ENCODE data around the gene SYT14.

SYT14 gene

DNA sequence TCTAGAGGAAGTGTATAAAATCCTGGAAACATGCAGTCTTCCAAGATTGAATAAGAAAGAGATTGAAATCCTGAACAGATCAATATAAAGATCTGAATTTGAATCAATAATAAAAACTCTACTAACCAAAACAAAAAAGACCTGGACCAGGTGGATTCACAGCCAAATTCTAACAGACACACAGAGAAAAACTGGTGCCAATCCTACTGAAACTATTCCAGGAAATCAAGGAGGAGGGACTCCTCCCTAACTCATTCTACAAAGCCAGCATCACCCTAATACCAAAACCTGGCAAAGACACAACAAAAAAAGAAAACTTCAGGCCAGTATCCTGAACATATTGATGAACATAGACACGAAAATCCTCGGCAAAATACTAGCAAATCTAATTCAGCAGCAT lies 58.3 kb downstream of the SYT14 start:
- Histone ChIP-seq H3K79me2 (ENCODE audit: low read length) (no peaks in the 10 kb centered on the region), H3K4me2 (ENCODE audit: low read length) (no peak overlapping the region), H3K36me3 (replicated peaks; ENCODE audit: low read depth, low read length) (no peaks in the 10 kb centered on the region), H3K4me3 (ENCODE audit: low read length) (no peak overlapping the region), H3K9me3 (ENCODE audit: insufficient read depth, low read length) (no peaks in the 10 kb centered on the region), H3K4me1 (ENCODE audit: low read length) (no peaks in the 10 kb centered on the region), H2AFZ (ENCODE audit: low read depth, low read length) (no peak overlapping the region), H3K9ac (ENCODE audit: low read length) (no peak overlapping the region), H3K27ac (ENCODE audit: low read length) (no peak overlapping the region), H4K20me1 (ENCODE audit: insufficient read depth, low read length) (no peaks in the 10 kb centered on the region), H3K27me3 (ENCODE audit: low read depth, low read length) (peaks cover 32% of the 10 kb centered on the region)
- TF ChIP-seq, protein P1, sequence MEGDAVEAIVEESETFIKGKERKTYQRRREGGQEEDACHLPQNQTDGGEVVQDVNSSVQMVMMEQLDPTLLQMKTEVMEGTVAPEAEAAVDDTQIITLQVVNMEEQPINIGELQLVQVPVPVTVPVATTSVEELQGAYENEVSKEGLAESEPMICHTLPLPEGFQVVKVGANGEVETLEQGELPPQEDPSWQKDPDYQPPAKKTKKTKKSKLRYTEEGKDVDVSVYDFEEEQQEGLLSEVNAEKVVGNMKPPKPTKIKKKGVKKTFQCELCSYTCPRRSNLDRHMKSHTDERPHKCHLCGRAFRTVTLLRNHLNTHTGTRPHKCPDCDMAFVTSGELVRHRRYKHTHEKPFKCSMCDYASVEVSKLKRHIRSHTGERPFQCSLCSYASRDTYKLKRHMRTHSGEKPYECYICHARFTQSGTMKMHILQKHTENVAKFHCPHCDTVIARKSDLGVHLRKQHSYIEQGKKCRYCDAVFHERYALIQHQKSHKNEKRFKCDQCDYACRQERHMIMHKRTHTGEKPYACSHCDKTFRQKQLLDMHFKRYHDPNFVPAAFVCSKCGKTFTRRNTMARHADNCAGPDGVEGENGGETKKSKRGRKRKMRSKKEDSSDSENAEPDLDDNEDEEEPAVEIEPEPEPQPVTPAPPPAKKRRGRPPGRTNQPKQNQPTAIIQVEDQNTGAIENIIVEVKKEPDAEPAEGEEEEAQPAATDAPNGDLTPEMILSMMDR (IDR thresholded peaks at IDR 0.05; ENCODE audit: low read depth, low read length), result no peak
- TF ChIP-seq EZH2phosphoT487 (IDR thresholded peaks at IDR 0.05; ENCODE audit: low read depth), result no peak

- Histone ChIP-seq H3K9me3 (ENCODE audit: insufficient read depth, low read length) (no peaks in the 10 kb centered on the region), H3K27me3 (ENCODE audit: low read depth, low read length) (peaks cover 32% of the 10 kb centered on the region), H4K20me1 (ENCODE audit: insufficient read depth, low read length) (no peaks in the 10 kb centered on the region), H3K27ac (ENCODE audit: low read length) (no peak overlapping the region), H3K4me3 (ENCODE audit: low read length) (no peak overlapping the region), H3K4me1 (ENCODE audit: low read length) (no peaks in the 10 kb centered on the region), H3K9ac (ENCODE audit: low read length) (no peak overlapping the region), H3K4me2 (ENCODE audit: low read length) (no peak overlapping the region), H2AFZ (ENCODE audit: low read depth, low read length) (no peak overlapping the region), H3K79me2 (ENCODE audit: low read length) (no peaks in the 10 kb centered on the region), H3K36me3 (replicated peaks; ENCODE audit: low read depth, low read length) (no peaks in the 10 kb centered on the region)
- TF ChIP-seq EZH2phosphoT487 (IDR thresholded peaks at IDR 0.05; ENCODE audit: low read depth), result no peak
- TF ChIP-seq, protein P1 (IDR thresholded peaks at IDR 0.05; ENCODE audit: low read depth, low read length), result no peak
These were observed 61.0 kb downstream of the SYT14 start for GRCh38 chr1:209999005-209999404.

GRCh38 chr1:210001751-210002150 lies 63.7 kb downstream of the SYT14 start:
- Histone ChIP-seq H3K4me2 (ENCODE audit: low read length) (no peak overlapping the region), H3K9me3 (ENCODE audit: insufficient read depth, low read length) (no peaks in the 10 kb centered on the region), H3K27ac (ENCODE audit: low read length) (no peak overlapping the region), H3K79me2 (ENCODE audit: low read length) (no peaks in the 10 kb centered on the region), H3K4me3 (ENCODE audit: low read length) (no peak overlapping the region), H3K27me3 (ENCODE audit: low read depth, low read length) (peaks cover 27% of the 10 kb centered on the region), H3K9ac (ENCODE audit: low read length) (no peak overlapping the region), H4K20me1 (ENCODE audit: insufficient read depth, low read length) (no peaks in the 10 kb centered on the region), H3K4me1 (ENCODE audit: low read length) (no peaks in the 10 kb centered on the region), H2AFZ (ENCODE audit: low read depth, low read length) (no peak overlapping the region), H3K36me3 (replicated peaks; ENCODE audit: low read depth, low read length) (no peaks in the 10 kb centered on the region)
- TF ChIP-seq, protein P1 (IDR thresholded peaks at IDR 0.05; ENCODE audit: low read depth, low read length), result no peak
- TF ChIP-seq EZH2phosphoT487 (IDR thresholded peaks at IDR 0.05; ENCODE audit: low read depth), result no peak

GRCh38 chr1:210003501-210003900 lies 65.5 kb downstream of the SYT14 start:
- TF ChIP-seq EZH2phosphoT487 (IDR thresholded peaks at IDR 0.05; ENCODE audit: low read depth), result no peak
- TF ChIP-seq, protein P1 (IDR thresholded peaks at IDR 0.05; ENCODE audit: low read depth, low read length), result no peak
- peaks cover 22% of the 10 kb centered on the region for H3K27me3 ChIP-seq (ENCODE audit: low read depth, low read length)

More at GRCh38 chr1:210003501-210003900, 65.5 kb downstream of the SYT14 start:
- Histone ChIP-seq H3K4me1 (ENCODE audit: low read length) (no peaks in the 10 kb centered on the region), H3K79me2 (ENCODE audit: low read length) (no peaks in the 10 kb centered on the region), H3K27ac (ENCODE audit: low read length) (no peak overlapping the region), H3K36me3 (replicated peaks; ENCODE audit: low read depth, low read length) (no peaks in the 10 kb centered on the region), H2AFZ (ENCODE audit: low read depth, low read length) (no peak overlapping the region), H4K20me1 (ENCODE audit: insufficient read depth, low read length) (no peaks in the 10 kb centered on the region), H3K4me3 (ENCODE audit: low read length) (no peak overlapping the region), H3K9ac (ENCODE audit: low read length) (no peak overlapping the region), H3K4me2 (ENCODE audit: low read length) (no peak overlapping the region), H3K9me3 (ENCODE audit: insufficient read depth, low read length) (no peaks in the 10 kb centered on the region)
